Measurements from ENCODE around the gene DDX11. TPM values are rescaled to one million over a fixed set of nuclear protein-coding genes. Genes with fewer than 3 reads are reported as not detected.
"Not testable (repeated sequence)": the region's sequence is repeated elsewhere in the genome, so short reads cannot be mapped to it uniquely, and the experiment has no call there.

DDX11 gene
- total RNA-seq, 1 experiment from 2014 or later: 48.7 TPM

GRCh38 chr12:31053944-31054343, 19.7 kb upstream of the DDX11 start:
- CTCF ChIA-PET: interaction anchor here (0.6 to 2.0 kb wide), 5 partner anchors 50 to 224 kb away, joined by 3 to 6 read pairs (median 3); no protein-coding TSS in a partner anchor
- H3K27me3 Mint-ChIP-seq (ENCODE audit: insufficient read depth, unreplicated experiment); intact Hi-C loops (cut with micrococcal nuclease); H3K4me1 Mint-ChIP-seq (ENCODE audit: insufficient read depth, unreplicated experiment); H3K9me3 Mint-ChIP-seq (ENCODE audit: unreplicated experiment); H3K4me3 Mint-ChIP-seq (ENCODE audit: unreplicated experiment); H3K36me3 Mint-ChIP-seq (ENCODE audit: insufficient read depth, unreplicated experiment); H3K27ac Mint-ChIP-seq (ENCODE audit: low read depth, unreplicated experiment); DNase-seq (ENCODE audit: unreplicated experiment); POLR2A ChIA-PET; BruUV-seq (replicated peaks): not testable (repeated sequence)
- TF ChIP-seq CTCF (IDR thresholded peaks at IDR 0.05; ENCODE audit: unreplicated experiment): peak; percentile 13

GRCh38 chr12:31057671-31058070, 16.0 kb upstream of the DDX11 start:
- intact Hi-C loops (cut with micrococcal nuclease): no loop called here
- POLR2A ChIA-PET: no interaction called here
- H3K36me3 Mint-ChIP-seq (ENCODE audit: insufficient read depth, unreplicated experiment): no peaks in the 10 kb centered on the region
- no peak overlapping the region for H3K4me3 Mint-ChIP-seq (ENCODE audit: unreplicated experiment)
- DNase-seq (ENCODE audit: unreplicated experiment): no peak
- no peak for TF ChIP-seq CTCF (IDR thresholded peaks at IDR 0.05; ENCODE audit: unreplicated experiment)
- H3K9me3 Mint-ChIP-seq (ENCODE audit: unreplicated experiment): no peaks in the 10 kb centered on the region
- H3K27ac Mint-ChIP-seq (ENCODE audit: low read depth, unreplicated experiment): no peak overlapping the region
- H3K27me3 Mint-ChIP-seq (ENCODE audit: insufficient read depth, unreplicated experiment): no peaks in the 10 kb centered on the region
- H3K4me1 Mint-ChIP-seq (ENCODE audit: insufficient read depth, unreplicated experiment): no peaks in the 10 kb centered on the region
- BruUV-seq (replicated peaks): no TSS peak
- CTCF ChIA-PET: no interaction called here

GRCh38 chr12:31066196-31066595, 7.5 kb upstream of the DDX11 start:
- H3K36me3 Mint-ChIP-seq (ENCODE audit: insufficient read depth, unreplicated experiment); H3K4me1 Mint-ChIP-seq (ENCODE audit: insufficient read depth, unreplicated experiment); CTCF ChIA-PET; H3K27ac Mint-ChIP-seq (ENCODE audit: low read depth, unreplicated experiment); H3K27me3 Mint-ChIP-seq (ENCODE audit: insufficient read depth, unreplicated experiment); H3K9me3 Mint-ChIP-seq (ENCODE audit: unreplicated experiment); BruUV-seq (replicated peaks); H3K4me3 Mint-ChIP-seq (ENCODE audit: unreplicated experiment); intact Hi-C loops (cut with micrococcal nuclease); POLR2A ChIA-PET: not testable (repeated sequence)
- DNase-seq (ENCODE audit: unreplicated experiment): peak; percentile 23

- peak; percentile 70 for DNase-seq (ENCODE audit: unreplicated experiment)
- H3K27ac Mint-ChIP-seq (ENCODE audit: low read depth, unreplicated experiment); H3K9me3 Mint-ChIP-seq (ENCODE audit: unreplicated experiment); intact Hi-C loops (cut with micrococcal nuclease); H3K27me3 Mint-ChIP-seq (ENCODE audit: insufficient read depth, unreplicated experiment); H3K36me3 Mint-ChIP-seq (ENCODE audit: insufficient read depth, unreplicated experiment); BruUV-seq (replicated peaks); H3K4me1 Mint-ChIP-seq (ENCODE audit: insufficient read depth, unreplicated experiment); H3K4me3 Mint-ChIP-seq (ENCODE audit: unreplicated experiment): not testable (repeated sequence)
- ChIA-PET CTCF (interaction anchor here (0.5 to 1.1 kb wide), 2 partner anchors 11 to 1157 kb away, joined by 3 read pairs; no protein-coding TSS in a partner anchor), POLR2A (interaction anchor here (0.6 to 0.7 kb wide), 2 partner anchors 664 to 1766 kb away, joined by 3 read pairs; no protein-coding TSS in a partner anchor)
These were observed 6.0 kb upstream of the DDX11 start for GRCh38 chr12:31067656-31068055.

GRCh38 chr12:31070971-31071740, 2.5 kb upstream of the DDX11 start:
- H3K27me3 Mint-ChIP-seq (ENCODE audit: insufficient read depth, unreplicated experiment); BruUV-seq (replicated peaks); H3K4me3 Mint-ChIP-seq (ENCODE audit: unreplicated experiment); H3K9me3 Mint-ChIP-seq (ENCODE audit: unreplicated experiment); intact Hi-C loops (cut with micrococcal nuclease); DNase-seq (ENCODE audit: unreplicated experiment); POLR2A ChIA-PET; H3K27ac Mint-ChIP-seq (ENCODE audit: low read depth, unreplicated experiment): not testable (repeated sequence)
- peaks cover 16% of the 10 kb centered on the region for H3K36me3 Mint-ChIP-seq (ENCODE audit: insufficient read depth, unreplicated experiment)
- peaks cover 20% of the 10 kb centered on the region for H3K4me1 Mint-ChIP-seq (ENCODE audit: insufficient read depth, unreplicated experiment)
- CTCF ChIA-PET: interaction anchor here (1.7 kb wide), 1 partner anchor 220 kb away, joined by 6 read pairs; no protein-coding TSS in a partner anchor

GRCh38 chr12:31072962-31073361, 698 bp upstream of the DDX11 start:
- BruUV-seq (replicated peaks); H3K27me3 Mint-ChIP-seq (ENCODE audit: insufficient read depth, unreplicated experiment); POLR2A ChIA-PET; H3K9me3 Mint-ChIP-seq (ENCODE audit: unreplicated experiment); intact Hi-C loops (cut with micrococcal nuclease): not testable (repeated sequence)
- H3K36me3 Mint-ChIP-seq (ENCODE audit: insufficient read depth, unreplicated experiment): peaks cover 21% of the 10 kb centered on the region
- peak; percentile 34 for DNase-seq (ENCODE audit: unreplicated experiment)
- peak overlapping the region; percentile 95 for H3K27ac Mint-ChIP-seq (ENCODE audit: low read depth, unreplicated experiment)
- CTCF ChIA-PET: interaction anchor here (0.6 to 0.7 kb wide), 2 partner anchors 77 to 172 kb away, joined by 3 to 5 read pairs; no protein-coding TSS in a partner anchor
- peak overlapping the region; percentile 97 for H3K4me3 Mint-ChIP-seq (ENCODE audit: unreplicated experiment)
- peaks cover 16% of the 10 kb centered on the region for H3K4me1 Mint-ChIP-seq (ENCODE audit: insufficient read depth, unreplicated experiment)
